Upper lobe of left lung (tissue), 4 donors: ENCODE data around the gene TICAM1.

Source experiments
- CTCF ChIP-seq, 6 experiments: fragments of 450-650 bp in 4 of 6; fragments of 200-600 bp in 2 of 6; sonication (generic) in 2 of 6; IDR thresholded peaks; one replicate each; pipeline ENCODE4 v1.5.1; 2016 to 2019; ENCODE audit warnings: antibody characterized with exemption in 6 of 6
- EP300 ChIP-seq, 4 donors: sonication (generic); formaldehyde crosslinking; IDR thresholded peaks; one replicate each; pipeline ENCODE4 v1.5.1; 2017; ENCODE audit warnings: antibody characterized with exemption in 4 of 4, control low read depth in 2 of 4
- POLR2A ChIP-seq, 4 donors: fragments of 450-650 bp; IDR thresholded peaks; one replicate each; pipeline ENCODE4 v1.5.1; 2016 to 2017; ENCODE audit warnings: antibody characterized with exemption in 4 of 4, mild to moderate bottlenecking in 2 of 4

GRCh38 chr19:4776436-4777211 is 54.9 kb downstream of the TICAM1 start:
- no peak for TF ChIP-seq EP300 (IDR thresholded peaks at IDR 0.05)
- no peak for TF ChIP-seq CTCF (IDR thresholded peaks at IDR 0.05)
- TF ChIP-seq POLR2A (IDR thresholded peaks at IDR 0.05) = no peak
